AG10803 (cell line): Measurements from ENCODE around the gene PRRT1B.

Source experiments
- DNase-seq: peaks from one replicate; pipeline ENCODE4 v3.0.0; 2010; ENCODE audit warnings: low read depth
- H3K4me3 ChIP-seq: 2 replicates; pipeline ENCODE4 v1.5.1; 2011; ENCODE audit warnings: mild to moderate bottlenecking, low read length, control low read depth
- TF ChIP-seq, protein P1 (sequence below): conservative IDR thresholded peaks from 2 replicates; pipeline ENCODE4 v1.5.1; 2011; ENCODE audit warnings: mild to moderate bottlenecking, low read length, control low read depth, inconsistent platforms

PRRT1B gene

DNA sequence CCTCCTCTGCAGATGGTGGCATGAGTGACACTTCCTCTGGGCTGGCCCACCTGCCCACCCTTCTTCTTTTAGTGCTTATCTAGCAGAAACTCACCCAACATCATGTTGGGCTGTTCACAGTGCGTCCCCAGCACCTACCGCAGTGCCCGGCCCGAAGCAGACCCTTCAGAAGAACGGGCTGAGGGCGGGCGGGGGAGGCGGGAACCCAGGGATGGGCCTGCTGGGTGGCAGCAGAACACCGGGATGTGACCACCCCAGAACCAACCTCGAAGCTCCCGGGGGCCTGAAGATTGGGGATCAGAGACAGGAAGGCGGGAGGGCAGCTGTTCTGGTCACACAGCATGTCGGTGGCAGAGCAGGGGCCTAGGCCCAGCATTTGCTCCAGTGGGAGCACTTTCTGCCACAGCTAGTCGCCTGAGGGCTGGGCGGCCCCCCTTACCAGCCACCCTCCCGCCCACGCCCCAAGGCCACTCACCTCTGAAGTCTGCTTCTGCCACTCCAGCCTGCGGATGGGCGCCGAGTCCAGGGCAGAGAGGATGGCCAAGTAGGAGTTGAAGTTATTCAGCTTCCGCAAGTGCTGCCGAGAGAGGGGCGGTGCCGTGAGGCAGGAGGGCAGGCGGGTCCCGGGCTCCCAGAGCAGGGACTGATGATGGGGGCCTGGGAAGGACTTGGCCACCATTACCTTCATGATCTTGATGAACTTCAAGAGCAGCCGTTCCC is 38.7 kb downstream of the PRRT1B start:
- no peak overlapping the region for H3K4me3 ChIP-seq
- DNase-seq: no peak
- TF ChIP-seq, protein P1, sequence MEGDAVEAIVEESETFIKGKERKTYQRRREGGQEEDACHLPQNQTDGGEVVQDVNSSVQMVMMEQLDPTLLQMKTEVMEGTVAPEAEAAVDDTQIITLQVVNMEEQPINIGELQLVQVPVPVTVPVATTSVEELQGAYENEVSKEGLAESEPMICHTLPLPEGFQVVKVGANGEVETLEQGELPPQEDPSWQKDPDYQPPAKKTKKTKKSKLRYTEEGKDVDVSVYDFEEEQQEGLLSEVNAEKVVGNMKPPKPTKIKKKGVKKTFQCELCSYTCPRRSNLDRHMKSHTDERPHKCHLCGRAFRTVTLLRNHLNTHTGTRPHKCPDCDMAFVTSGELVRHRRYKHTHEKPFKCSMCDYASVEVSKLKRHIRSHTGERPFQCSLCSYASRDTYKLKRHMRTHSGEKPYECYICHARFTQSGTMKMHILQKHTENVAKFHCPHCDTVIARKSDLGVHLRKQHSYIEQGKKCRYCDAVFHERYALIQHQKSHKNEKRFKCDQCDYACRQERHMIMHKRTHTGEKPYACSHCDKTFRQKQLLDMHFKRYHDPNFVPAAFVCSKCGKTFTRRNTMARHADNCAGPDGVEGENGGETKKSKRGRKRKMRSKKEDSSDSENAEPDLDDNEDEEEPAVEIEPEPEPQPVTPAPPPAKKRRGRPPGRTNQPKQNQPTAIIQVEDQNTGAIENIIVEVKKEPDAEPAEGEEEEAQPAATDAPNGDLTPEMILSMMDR: no peak

DNA sequence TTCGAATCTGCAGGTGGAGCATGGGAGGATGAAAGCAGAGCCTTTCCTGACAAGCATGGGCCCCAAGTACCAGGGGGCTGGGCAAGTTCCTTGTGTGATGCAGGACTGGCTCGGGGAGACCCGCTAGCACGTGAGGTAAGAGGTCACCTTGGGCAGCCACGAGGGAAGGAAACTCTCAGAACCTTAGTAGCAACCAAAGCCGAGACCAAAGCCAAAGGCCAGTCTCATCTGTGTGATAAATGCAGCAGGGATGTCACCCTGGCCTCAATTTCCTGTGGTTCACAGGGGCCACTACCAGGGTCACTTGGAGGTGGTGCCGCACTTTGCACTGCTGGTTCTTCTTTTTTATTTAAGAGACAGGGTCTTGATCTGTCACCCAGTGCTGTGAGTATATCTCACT is 39.5 kb downstream of the PRRT1B start:
- TF ChIP-seq, protein P1: no peak
- DNase-seq: no peak
- no peak overlapping the region for H3K4me3 ChIP-seq

DNA sequence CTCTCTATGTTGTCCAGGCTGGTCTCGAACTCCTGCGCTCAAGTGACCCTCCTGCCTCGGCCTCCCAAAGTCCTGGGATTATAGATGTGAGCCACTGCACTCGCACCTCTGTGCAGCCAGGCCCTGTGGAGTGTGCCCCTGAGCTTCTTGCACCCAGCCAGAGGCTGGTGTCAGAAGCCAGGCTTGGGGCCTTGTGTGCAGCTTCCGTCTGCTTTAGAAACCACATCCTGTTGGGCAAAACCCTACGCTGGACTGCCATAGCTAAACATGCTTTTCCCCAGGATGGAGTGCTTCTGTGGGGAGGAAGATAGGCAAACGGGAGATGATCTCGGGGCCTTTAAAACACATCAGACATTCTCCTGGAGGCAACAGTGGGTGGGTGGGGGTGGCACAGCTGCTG is 40.1 kb downstream of the PRRT1B start:
- DNase-seq: peak; percentile 17
- TF ChIP-seq, protein P1: no peak
- no peak overlapping the region for H3K4me3 ChIP-seq

DNA sequence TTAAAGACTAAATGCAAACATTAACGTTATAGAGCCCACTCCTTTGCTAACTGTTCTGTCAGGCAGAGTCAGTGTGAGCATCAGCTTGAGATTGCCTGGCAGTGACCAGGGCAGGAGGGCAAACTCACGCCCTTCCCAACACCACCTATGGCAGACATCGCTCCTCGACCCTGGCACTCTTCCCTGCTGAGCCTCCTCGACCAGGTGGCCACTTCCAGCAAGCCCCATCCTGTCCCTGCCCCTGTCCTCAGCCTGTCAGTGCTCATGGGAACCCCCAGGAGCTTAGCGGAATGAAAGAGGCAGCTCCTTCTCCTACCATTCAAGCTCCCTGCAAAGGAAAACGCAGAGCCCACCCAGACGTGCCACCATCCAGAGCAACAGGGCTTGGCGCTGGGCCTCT is 42.0 kb downstream of the PRRT1B start:
- TF ChIP-seq, protein P1: no peak
- no peak for DNase-seq
- H3K4me3 ChIP-seq: no peak overlapping the region

DNA sequence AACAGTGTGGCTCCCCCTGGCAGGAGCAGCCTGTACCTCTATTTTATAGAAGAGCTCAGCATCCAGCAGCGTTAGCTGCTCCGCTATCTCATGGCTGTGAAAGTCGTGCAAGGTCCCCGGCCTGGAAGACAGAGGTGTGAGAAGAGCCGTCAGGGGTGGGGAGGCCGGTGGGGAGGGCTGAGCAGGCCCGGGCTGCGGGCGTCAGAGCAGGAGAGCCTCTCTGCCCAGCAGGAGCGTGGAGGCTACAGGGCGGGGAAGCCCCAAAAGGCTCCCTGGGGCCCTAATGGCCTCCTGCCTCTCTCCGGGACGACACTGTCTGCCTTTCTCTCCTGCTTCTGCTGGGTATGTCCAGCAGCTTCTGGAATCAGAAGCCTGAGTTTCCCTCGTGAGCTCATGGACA is 42.6 kb downstream of the PRRT1B start:
- no peak for DNase-seq
- TF ChIP-seq, protein P1: no peak

DNA sequence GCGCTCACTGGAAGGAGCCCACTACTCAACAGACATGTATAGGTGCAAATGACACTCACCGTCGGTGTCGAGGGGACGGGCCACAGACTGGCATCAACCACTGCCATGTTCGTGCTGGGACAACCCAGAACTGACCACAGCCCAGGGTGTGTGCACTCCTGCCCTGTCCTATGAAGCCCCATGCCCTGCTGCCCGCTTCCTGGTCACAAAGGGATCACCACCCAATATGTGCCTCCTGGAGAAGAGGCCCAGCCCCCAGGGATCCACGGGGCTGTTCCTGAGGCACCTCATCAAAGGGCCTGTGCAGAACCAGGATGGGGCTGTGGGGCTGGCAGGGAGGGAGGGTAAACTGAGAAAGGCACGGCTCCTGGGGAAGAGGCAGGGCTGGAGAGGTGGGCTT is 43.1 kb downstream of the PRRT1B start:
- H3K4me3 ChIP-seq: no peak overlapping the region
- DNase-seq: no peak
- TF ChIP-seq, protein P1: no peak

More for the DNA sequence above, 42.6 kb downstream of the PRRT1B start:
- H3K4me3 ChIP-seq: no peak overlapping the region

DNA sequence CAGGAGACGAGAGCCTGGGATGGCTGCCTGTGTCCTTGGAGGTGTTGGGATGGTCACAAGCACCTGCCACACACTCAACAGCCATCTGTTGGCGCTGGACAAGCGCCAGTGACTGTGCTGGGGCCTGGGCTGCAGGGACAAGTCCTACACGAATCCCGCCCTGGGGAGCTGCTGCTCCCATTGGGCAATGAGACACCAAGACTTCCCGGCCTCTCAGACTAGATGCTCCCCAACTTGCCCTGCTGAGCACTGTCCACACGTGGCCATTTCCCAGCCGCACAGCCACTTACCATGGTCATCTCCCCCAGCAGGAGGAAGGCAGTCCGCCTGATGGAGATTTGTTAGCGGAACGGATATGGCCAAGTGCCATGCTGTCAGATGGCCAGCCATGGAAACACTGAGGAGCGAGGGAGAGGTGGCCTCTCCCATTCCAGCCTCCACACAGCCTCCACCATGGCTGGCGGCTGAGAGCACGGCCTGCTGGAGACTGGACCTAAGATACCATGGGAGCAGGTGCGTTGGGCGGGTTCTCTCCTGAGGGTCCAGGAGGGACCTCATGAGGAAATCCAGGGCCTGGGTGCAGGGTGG is 43.9 kb downstream of the PRRT1B start:
- DNase-seq: no peak
- TF ChIP-seq, protein P1: no peak
- H3K4me3 ChIP-seq: no peak overlapping the region
